Measurements from ENCODE around the gene PRKG1. TPM values are rescaled to one million over a fixed set of nuclear protein-coding genes. Genes with fewer than 3 reads are reported as not detected.

The PRKG1 gene
- total RNA-seq, 1 experiment from 2014 or later: 16.5 TPM

DNA sequence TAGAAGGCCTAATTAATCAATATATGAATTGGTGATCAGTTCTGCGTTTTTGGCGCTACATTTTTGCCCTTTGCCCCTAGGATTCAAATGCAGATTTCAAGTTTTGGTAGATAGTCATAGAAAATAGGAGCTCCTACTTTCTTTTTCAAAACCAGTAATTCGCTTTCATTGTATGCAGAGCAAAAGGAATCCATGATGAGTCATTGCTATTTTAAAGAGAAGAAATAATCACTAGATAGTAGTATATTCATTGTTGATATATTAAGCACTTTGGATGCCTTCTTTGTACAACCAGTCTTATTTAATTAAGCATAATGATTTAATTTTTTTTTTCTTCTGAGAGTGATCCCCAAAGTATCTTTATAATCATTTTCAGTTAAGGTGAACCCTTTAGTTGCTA, 574.8 kb downstream of the PRKG1 start:
- ChIA-PET POLR2A (no interaction called here), CTCF (no interaction called here)
- Mint-ChIP-seq H3K4me1 (peaks cover 2% of the 10 kb centered on the region), H3K27ac (0 out of 2 replicates have a peak overlapping the region, but pooled peaks have one; percentile 51), H3K9me3 (no peaks in the 10 kb centered on the region), H3K36me3 (no peaks in the 10 kb centered on the region), H3K27me3 (ENCODE audit: low read depth) (no peaks in the 10 kb centered on the region), H3K4me3 (no peak overlapping the region)
- DNase-seq (ENCODE audit: low spot score) (no peak), ATAC-seq (no peak)
- no peak for TF ChIP-seq NFE2L1 (CRISPR knock-in tag; IDR thresholded peaks at IDR 0.05)
- TF ChIP-seq ETV6 (CRISPR knock-in tag; IDR thresholded peaks at IDR 0.05): no peak
- no peak for TF ChIP-seq NFATC4 (CRISPR knock-in tag; IDR thresholded peaks at IDR 0.05)
- no peak for TF ChIP-seq GABPB1 (CRISPR knock-in tag; IDR thresholded peaks at IDR 0.05)
- no peak for TF ChIP-seq SP1 (CRISPR knock-in tag; conservative IDR thresholded peaks at IDR 0.05)
- TF ChIP-seq, protein P1, sequence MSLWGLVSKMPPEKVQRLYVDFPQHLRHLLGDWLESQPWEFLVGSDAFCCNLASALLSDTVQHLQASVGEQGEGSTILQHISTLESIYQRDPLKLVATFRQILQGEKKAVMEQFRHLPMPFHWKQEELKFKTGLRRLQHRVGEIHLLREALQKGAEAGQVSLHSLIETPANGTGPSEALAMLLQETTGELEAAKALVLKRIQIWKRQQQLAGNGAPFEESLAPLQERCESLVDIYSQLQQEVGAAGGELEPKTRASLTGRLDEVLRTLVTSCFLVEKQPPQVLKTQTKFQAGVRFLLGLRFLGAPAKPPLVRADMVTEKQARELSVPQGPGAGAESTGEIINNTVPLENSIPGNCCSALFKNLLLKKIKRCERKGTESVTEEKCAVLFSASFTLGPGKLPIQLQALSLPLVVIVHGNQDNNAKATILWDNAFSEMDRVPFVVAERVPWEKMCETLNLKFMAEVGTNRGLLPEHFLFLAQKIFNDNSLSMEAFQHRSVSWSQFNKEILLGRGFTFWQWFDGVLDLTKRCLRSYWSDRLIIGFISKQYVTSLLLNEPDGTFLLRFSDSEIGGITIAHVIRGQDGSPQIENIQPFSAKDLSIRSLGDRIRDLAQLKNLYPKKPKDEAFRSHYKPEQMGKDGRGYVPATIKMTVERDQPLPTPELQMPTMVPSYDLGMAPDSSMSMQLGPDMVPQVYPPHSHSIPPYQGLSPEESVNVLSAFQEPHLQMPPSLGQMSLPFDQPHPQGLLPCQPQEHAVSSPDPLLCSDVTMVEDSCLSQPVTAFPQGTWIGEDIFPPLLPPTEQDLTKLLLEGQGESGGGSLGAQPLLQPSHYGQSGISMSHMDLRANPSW (CRISPR knock-in tag; conservative IDR thresholded peaks at IDR 0.05; ENCODE audit: low read depth): no peak
- no peak for TF ChIP-seq NR1H2 (CRISPR knock-in tag; IDR thresholded peaks at IDR 0.05)
- no peak for TF ChIP-seq RORB (CRISPR knock-in tag; IDR thresholded peaks at IDR 0.05)
- TF ChIP-seq, protein P2, sequence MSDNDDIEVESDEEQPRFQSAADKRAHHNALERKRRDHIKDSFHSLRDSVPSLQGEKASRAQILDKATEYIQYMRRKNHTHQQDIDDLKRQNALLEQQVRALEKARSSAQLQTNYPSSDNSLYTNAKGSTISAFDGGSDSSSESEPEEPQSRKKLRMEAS (CRISPR knock-in tag; IDR thresholded peaks at IDR 0.05): no peak
- TF ChIP-seq OVOL2 (CRISPR knock-in tag; IDR thresholded peaks at IDR 0.05; ENCODE audit: borderline replicate concordance): no peak
- TF ChIP-seq, protein P3, sequence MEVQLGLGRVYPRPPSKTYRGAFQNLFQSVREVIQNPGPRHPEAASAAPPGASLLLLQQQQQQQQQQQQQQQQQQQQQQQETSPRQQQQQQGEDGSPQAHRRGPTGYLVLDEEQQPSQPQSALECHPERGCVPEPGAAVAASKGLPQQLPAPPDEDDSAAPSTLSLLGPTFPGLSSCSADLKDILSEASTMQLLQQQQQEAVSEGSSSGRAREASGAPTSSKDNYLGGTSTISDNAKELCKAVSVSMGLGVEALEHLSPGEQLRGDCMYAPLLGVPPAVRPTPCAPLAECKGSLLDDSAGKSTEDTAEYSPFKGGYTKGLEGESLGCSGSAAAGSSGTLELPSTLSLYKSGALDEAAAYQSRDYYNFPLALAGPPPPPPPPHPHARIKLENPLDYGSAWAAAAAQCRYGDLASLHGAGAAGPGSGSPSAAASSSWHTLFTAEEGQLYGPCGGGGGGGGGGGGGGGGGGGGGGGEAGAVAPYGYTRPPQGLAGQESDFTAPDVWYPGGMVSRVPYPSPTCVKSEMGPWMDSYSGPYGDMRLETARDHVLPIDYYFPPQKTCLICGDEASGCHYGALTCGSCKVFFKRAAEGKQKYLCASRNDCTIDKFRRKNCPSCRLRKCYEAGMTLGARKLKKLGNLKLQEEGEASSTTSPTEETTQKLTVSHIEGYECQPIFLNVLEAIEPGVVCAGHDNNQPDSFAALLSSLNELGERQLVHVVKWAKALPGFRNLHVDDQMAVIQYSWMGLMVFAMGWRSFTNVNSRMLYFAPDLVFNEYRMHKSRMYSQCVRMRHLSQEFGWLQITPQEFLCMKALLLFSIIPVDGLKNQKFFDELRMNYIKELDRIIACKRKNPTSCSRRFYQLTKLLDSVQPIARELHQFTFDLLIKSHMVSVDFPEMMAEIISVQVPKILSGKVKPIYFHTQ (CRISPR knock-in tag; IDR thresholded peaks at IDR 0.05): no peak
- no peak for TF ChIP-seq TEAD4 (CRISPR knock-in tag; IDR thresholded peaks at IDR 0.05)
- no peak for TF ChIP-seq FOXP1 (CRISPR knock-in tag; IDR thresholded peaks at IDR 0.05; ENCODE audit: borderline replicate concordance)
- TF ChIP-seq MYBL2 (CRISPR knock-in tag; IDR thresholded peaks at IDR 0.05): no peak
- TF ChIP-seq, protein P4, sequence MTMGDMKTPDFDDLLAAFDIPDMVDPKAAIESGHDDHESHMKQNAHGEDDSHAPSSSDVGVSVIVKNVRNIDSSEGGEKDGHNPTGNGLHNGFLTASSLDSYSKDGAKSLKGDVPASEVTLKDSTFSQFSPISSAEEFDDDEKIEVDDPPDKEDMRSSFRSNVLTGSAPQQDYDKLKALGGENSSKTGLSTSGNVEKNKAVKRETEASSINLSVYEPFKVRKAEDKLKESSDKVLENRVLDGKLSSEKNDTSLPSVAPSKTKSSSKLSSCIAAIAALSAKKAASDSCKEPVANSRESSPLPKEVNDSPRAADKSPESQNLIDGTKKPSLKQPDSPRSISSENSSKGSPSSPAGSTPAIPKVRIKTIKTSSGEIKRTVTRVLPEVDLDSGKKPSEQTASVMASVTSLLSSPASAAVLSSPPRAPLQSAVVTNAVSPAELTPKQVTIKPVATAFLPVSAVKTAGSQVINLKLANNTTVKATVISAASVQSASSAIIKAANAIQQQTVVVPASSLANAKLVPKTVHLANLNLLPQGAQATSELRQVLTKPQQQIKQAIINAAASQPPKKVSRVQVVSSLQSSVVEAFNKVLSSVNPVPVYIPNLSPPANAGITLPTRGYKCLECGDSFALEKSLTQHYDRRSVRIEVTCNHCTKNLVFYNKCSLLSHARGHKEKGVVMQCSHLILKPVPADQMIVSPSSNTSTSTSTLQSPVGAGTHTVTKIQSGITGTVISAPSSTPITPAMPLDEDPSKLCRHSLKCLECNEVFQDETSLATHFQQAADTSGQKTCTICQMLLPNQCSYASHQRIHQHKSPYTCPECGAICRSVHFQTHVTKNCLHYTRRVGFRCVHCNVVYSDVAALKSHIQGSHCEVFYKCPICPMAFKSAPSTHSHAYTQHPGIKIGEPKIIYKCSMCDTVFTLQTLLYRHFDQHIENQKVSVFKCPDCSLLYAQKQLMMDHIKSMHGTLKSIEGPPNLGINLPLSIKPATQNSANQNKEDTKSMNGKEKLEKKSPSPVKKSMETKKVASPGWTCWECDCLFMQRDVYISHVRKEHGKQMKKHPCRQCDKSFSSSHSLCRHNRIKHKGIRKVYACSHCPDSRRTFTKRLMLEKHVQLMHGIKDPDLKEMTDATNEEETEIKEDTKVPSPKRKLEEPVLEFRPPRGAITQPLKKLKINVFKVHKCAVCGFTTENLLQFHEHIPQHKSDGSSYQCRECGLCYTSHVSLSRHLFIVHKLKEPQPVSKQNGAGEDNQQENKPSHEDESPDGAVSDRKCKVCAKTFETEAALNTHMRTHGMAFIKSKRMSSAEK (CRISPR knock-in tag; IDR thresholded peaks at IDR 0.05; ENCODE audit: borderline replicate concordance): no peak
- no peak for TF ChIP-seq FOXK1 (CRISPR knock-in tag; IDR thresholded peaks at IDR 0.05)
- no peak for TF ChIP-seq EMX1 (CRISPR knock-in tag; IDR thresholded peaks at IDR 0.05)

DNA sequence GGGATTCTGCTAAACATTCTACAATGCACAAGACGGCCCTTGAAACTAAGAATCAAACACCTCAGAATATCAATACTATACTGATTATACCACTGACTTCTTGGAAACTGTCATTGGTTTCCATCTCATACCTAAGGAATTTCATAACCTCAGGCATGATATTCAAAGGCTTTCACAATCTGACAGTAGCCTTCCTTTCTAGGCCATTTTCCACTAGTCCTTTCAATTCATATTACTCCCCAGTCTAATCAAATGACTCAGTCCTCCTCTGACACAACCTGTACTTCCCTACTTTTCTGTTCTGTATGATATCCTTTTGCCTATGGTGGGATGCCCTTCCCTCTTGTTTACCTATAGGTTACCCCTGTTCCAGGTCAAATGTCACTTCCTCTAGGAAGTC, 576.8 kb downstream of the PRKG1 start:
- H3K4me3 Mint-ChIP-seq: no peak overlapping the region
- no peaks in the 10 kb centered on the region for H3K27me3 Mint-ChIP-seq (ENCODE audit: low read depth)
- peaks cover 2% of the 10 kb centered on the region for H3K4me1 Mint-ChIP-seq
- peak overlapping the region; percentile 67 for H3K27ac Mint-ChIP-seq
- no peak for DNase-seq (ENCODE audit: low spot score)
- no peaks in the 10 kb centered on the region for H3K36me3 Mint-ChIP-seq
- POLR2A ChIA-PET: no interaction called here
- no peaks in the 10 kb centered on the region for H3K9me3 Mint-ChIP-seq
- CTCF ChIA-PET: no interaction called here
- no peak for ATAC-seq
- TF ChIP-seq RORB (CRISPR knock-in tag; IDR thresholded peaks at IDR 0.05): no peak
- TF ChIP-seq, protein P2 (CRISPR knock-in tag; IDR thresholded peaks at IDR 0.05): no peak
- TF ChIP-seq, protein P5, sequence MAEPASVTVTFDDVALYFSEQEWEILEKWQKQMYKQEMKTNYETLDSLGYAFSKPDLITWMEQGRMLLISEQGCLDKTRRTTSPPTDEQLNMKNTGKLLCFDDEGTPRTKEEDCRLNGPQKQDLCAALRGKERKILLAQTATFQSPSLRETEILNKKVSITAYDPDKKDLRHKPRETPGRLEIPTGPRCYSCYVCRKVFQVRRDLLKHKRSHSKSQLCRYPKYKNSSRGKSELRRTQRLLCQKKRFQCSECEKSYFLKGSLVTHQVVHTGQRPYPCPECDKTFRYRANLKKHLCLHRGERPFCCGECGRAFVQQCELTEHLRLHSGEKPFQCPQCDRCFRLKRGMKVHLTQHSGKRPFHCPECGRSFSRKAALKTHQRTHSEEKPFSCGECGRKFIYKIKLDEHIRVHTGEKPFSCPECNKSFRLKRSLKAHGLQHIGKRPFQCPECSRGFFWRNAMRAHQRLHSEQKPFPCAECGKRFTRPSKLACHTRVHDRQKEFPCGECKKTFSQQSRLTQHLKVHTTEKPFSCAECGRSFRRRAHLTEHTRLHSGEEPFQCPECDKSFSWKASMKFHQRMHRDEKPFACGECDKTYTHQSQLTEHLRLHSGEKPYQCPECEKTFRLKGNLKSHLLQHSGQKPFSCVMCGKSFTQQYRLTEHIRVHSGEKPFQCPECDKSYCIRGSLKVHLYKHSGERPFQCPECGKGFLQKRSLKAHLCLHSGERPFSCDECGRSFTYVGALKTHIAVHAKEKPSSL (CRISPR knock-in tag; conservative IDR thresholded peaks at IDR 0.05): no peak
- TF ChIP-seq, protein P4 (CRISPR knock-in tag; IDR thresholded peaks at IDR 0.05; ENCODE audit: borderline replicate concordance): no peak
- no peak for TF ChIP-seq TP53 (CRISPR knock-in tag; IDR thresholded peaks at IDR 0.05)

All from WTC11 (cell line).